GM23338 (cell line): ENCODE results near the gene COL18A1. TPM values are rescaled to one million over a fixed set of nuclear protein-coding genes. Genes with fewer than 3 reads are reported as not detected.

Experiments
- ATAC-seq: fragments of 200-7000 bp; cut with Tn5 transposase; 3 replicates; pipeline ENCODE4 v1.9.1; 2020
- DNase-seq: peaks from one replicate; pipeline ENCODE4 v3.0.0-alpha.2; 2015; ENCODE audit warnings: low spot score
- H2AFZ ChIP-seq: fragments of 200-600 bp; sonication (generic); 2 replicates; pipeline ENCODE4 v1.8.0; 2016; ENCODE audit warnings: antibody characterized with exemption, mild to moderate bottlenecking, moderate library complexity
- H3F3A ChIP-seq: fragments of 200-600 bp; sonication (generic); replicated peaks from 2 replicates; pipeline ENCODE4 v1.8.0; 2017; ENCODE audit warnings: antibody characterized with exemption, mixed run types, low read depth
- H3K27ac ChIP-seq: fragments of 200-600 bp; sonication (generic); 2 replicates; pipeline ENCODE4 v1.6.1; 2016; ENCODE audit warnings: low read depth
- H3K27me3 ChIP-seq: fragments of 200-600 bp; sonication (generic); 2 replicates; pipeline ENCODE4 v1.8.0; 2016; ENCODE audit warnings: mild to moderate bottlenecking, mixed run types, moderate library complexity; ENCODE audit not compliant: insufficient read depth
- H3K36me3 ChIP-seq: fragments of 200-600 bp; sonication (generic); 2 replicates; pipeline ENCODE4 v1.8.0; 2016; ENCODE audit warnings: mild to moderate bottlenecking; ENCODE audit not compliant: insufficient read depth
- H3K4me1 ChIP-seq: fragments of 200-600 bp; sonication (generic); 2 replicates; pipeline ENCODE4 v1.8.0; 2016; ENCODE audit warnings: mild to moderate bottlenecking, moderate library complexity; ENCODE audit not compliant: insufficient read depth
- H3K4me2 ChIP-seq: fragments of 200-600 bp; sonication (generic); 2 replicates; pipeline ENCODE4 v1.7.1; 2017; ENCODE audit warnings: mixed run types
- H3K4me3 ChIP-seq: fragments of 200-600 bp; sonication (generic); 2 replicates; pipeline ENCODE4 v1.6.1; 2016; ENCODE audit warnings: mixed run types
- H3K79me2 ChIP-seq: fragments of 200-600 bp; sonication (generic); replicated peaks from 2 replicates; pipeline ENCODE4 v1.8.0; 2017; ENCODE audit warnings: mild to moderate bottlenecking; ENCODE audit not compliant: insufficient read depth
- H3K9me2 ChIP-seq: fragments of 200-600 bp; sonication (generic); 2 replicates; pipeline ENCODE4 v1.8.0; 2017; ENCODE audit not compliant: insufficient read depth
- H4K20me1 ChIP-seq: fragments of 200-600 bp; sonication (generic); replicated peaks from 2 replicates; pipeline ENCODE4 v1.8.0; 2017; ENCODE audit warnings: mild to moderate bottlenecking; ENCODE audit not compliant: insufficient read depth
- H3K27ac Mint-ChIP-seq: 2 replicates; pipeline ENCODE4 v1.8.0; 2020; ENCODE audit warnings: inconsistent platforms, mild to moderate bottlenecking, moderate library complexity, mixed read lengths
- H3K27me3 Mint-ChIP-seq: 3 replicates; pipeline ENCODE4 v1.8.0; 2022; ENCODE audit warnings: low read depth, mild to moderate bottlenecking, moderate library complexity, mixed read lengths, inconsistent platforms; ENCODE audit not compliant: insufficient read depth, poor library complexity
- H3K36me3 Mint-ChIP-seq: 3 replicates; pipeline ENCODE4 v1.8.0; 2021; ENCODE audit warnings: low read depth, mild to moderate bottlenecking, inconsistent platforms, moderate library complexity, mixed read lengths
- H3K4me1 Mint-ChIP-seq: 3 replicates; pipeline ENCODE4 v1.8.0; 2020; ENCODE audit warnings: mild to moderate bottlenecking, inconsistent platforms, mixed read lengths
- H3K4me3 Mint-ChIP-seq: 3 replicates; pipeline ENCODE4 v1.8.0; 2021; ENCODE audit warnings: moderate library complexity, mild to moderate bottlenecking, inconsistent platforms, mixed read lengths
- H3K9me3 Mint-ChIP-seq: 3 replicates; pipeline ENCODE4 v1.8.0; 2020; ENCODE audit warnings: moderate library complexity, mild to moderate bottlenecking, inconsistent platforms, mixed read lengths
- CREB1 ChIP-seq: fragments of 250-450 bp; sonication (Bioruptor Pico); IDR thresholded peaks from 2 replicates; pipeline ENCODE4 v1.5.0; 2020; ENCODE audit warnings: low read depth, mild to moderate bottlenecking, moderate library complexity
- CTCF ChIP-seq, 2 experiments: fragments of 200-600 bp in 1 of 2; sonication (generic) in 1 of 2; conservative IDR thresholded peaks; 2 replicates each; pipeline versions ENCODE4 v1.5.1 to v1.6.1; 2016 to 2017; ENCODE audit warnings: antibody characterized with exemption in 2 of 2, low read depth in 2 of 2, mild to moderate bottlenecking in 2 of 2, moderate library complexity in 1 of 2
- EZH2 ChIP-seq: fragments of 200-600 bp; sonication (generic); IDR thresholded peaks from one replicate; pipeline ENCODE4 v1.8.0; 2017; ENCODE audit warnings: antibody characterized with exemption, mild to moderate bottlenecking, low read depth; ENCODE audit not compliant: unreplicated experiment
- EZH2phosphoT487 ChIP-seq: fragments of 200-600 bp; sonication (generic); IDR thresholded peaks from one replicate; pipeline ENCODE4 v1.8.1; 2018; ENCODE audit warnings: antibody characterized with exemption; ENCODE audit not compliant: unreplicated experiment
- JUNB ChIP-seq: IDR thresholded peaks from one replicate; pipeline ENCODE4 v1.6.1; 2016; ENCODE audit warnings: antibody characterized with exemption; ENCODE audit not compliant: unreplicated experiment
- REST ChIP-seq: IDR thresholded peaks from one replicate; pipeline ENCODE4 v1.6.1; 2018; ENCODE audit warnings: antibody characterized with exemption; ENCODE audit not compliant: unreplicated experiment
- STAT1 ChIP-seq: IDR thresholded peaks from one replicate; pipeline ENCODE4 v1.6.1; 2016; ENCODE audit warnings: antibody characterized with exemption; ENCODE audit not compliant: unreplicated experiment
- ZNF114 ChIP-seq: fragments of 250-450 bp; sonication (Bioruptor Pico); IDR thresholded peaks from 2 replicates; pipeline ENCODE4 v1.5.0; 2020; ENCODE audit warnings: mild to moderate bottlenecking, moderate library complexity
- ZNF331 ChIP-seq: fragments of 250-450 bp; sonication (Bioruptor Pico); IDR thresholded peaks from 2 replicates; pipeline ENCODE4 v1.5.0; 2020; ENCODE audit warnings: low read depth, mild to moderate bottlenecking, moderate library complexity
- ZNF462 ChIP-seq: fragments of 250-450 bp; sonication (Bioruptor Pico); IDR thresholded peaks from 2 replicates; pipeline ENCODE4 v1.5.0; 2020; ENCODE audit warnings: mild to moderate bottlenecking, moderate library complexity
- polyA plus RNA-seq: library from polyadenylated mRNA; unstranded; fragments of >200 nt; fragmentation: Nextera tagmentation; extraction: Ambion mirVana; gene quantifications from 2 replicates; pipeline ENCODE4 v1.2.1, GENCODE V29; 2016
- total RNA-seq: library from RNA; depleted of rRNA; stranded (reverse); fragments of >200 nt; shearing (Covaris generic); gene quantifications from 2 replicates; pipeline ENCODE4 v1.2.3, GENCODE V29; 2014

COL18A1 gene
- total and polyA plus RNA-seq, 2 experiments from 2014 or later, result 38.4 to 430 TPM

- H3K36me3 ChIP-seq, result no peaks in the 10 kb centered on the region
- H3F3A ChIP-seq, result peaks cover 9% of the 10 kb centered on the region; the same call in 1 of the 2 replicates
- no peaks in the 10 kb centered on the region for H3K79me2 ChIP-seq
- no peaks in the 10 kb centered on the region for H3K27me3 ChIP-seq
- no peak for ATAC-seq
- H4K20me1 ChIP-seq, result no peaks in the 10 kb centered on the region
- H3K9me3 Mint-ChIP-seq, result peaks cover 15% of the 10 kb centered on the region
- peaks cover 14% of the 10 kb centered on the region for H3K27me3 Mint-ChIP-seq
- H3K36me3 Mint-ChIP-seq, result peaks cover 17% of the 10 kb centered on the region
- peaks cover 28% of the 10 kb centered on the region for H3K4me1 Mint-ChIP-seq
- no peak overlapping the region for H2AFZ ChIP-seq
- H3K27ac ChIP-seq, result peak overlapping the region; percentile 81
- H3K4me3 ChIP-seq, result no peak overlapping the region
- DNase-seq, result no peak
- H3K4me1 ChIP-seq, result peaks cover 7% of the 10 kb centered on the region; the same call in 1 of the 2 replicates
- H3K4me3 Mint-ChIP-seq, result no peak overlapping the region
- H3K4me2 ChIP-seq, result 0 out of 2 replicates have a peak overlapping the region, but pooled peaks have one; percentile 2
- no peak overlapping the region for H3K27ac Mint-ChIP-seq
- no peak for TF ChIP-seq EZH2phosphoT487
- H3K9me2 ChIP-seq, result no peaks in the 10 kb centered on the region
These were observed 27.6 kb upstream of the COL18A1 start for GRCh38 chr21:45377325-45377709.

GRCh38 chr21:45377866-45378257 lies 27.1 kb upstream of the COL18A1 start:
- DNase-seq, result no peak
- peaks cover 7% of the 10 kb centered on the region; the same call in 1 of the 2 replicates for H3K4me1 ChIP-seq
- Mint-ChIP-seq H3K36me3 (peaks cover 17% of the 10 kb centered on the region), H3K9me3 (peaks cover 18% of the 10 kb centered on the region), H3K27me3 (peaks cover 14% of the 10 kb centered on the region), H3K27ac (peak overlapping the region; percentile 56), H3K4me1 (peaks cover 28% of the 10 kb centered on the region), H3K4me3 (no peak overlapping the region; the same call in 2 of the 3 replicates)
- no peak; the same call in 1 of the 3 replicates for ATAC-seq
- no peak overlapping the region for H3K4me3 ChIP-seq
- H3K9me2 ChIP-seq, result no peaks in the 10 kb centered on the region
- peak overlapping the region; percentile 2; the same call in 1 of the 2 replicates for H3K4me2 ChIP-seq
- no peaks in the 10 kb centered on the region for H3K79me2 ChIP-seq
- H3K27ac ChIP-seq, result peak overlapping the region; percentile 81
- no peaks in the 10 kb centered on the region for H3K27me3 ChIP-seq
- H2AFZ ChIP-seq, result no peak overlapping the region
- peaks cover 9% of the 10 kb centered on the region; the same call in 1 of the 2 replicates for H3F3A ChIP-seq
- H3K36me3 ChIP-seq, result no peaks in the 10 kb centered on the region
- no peaks in the 10 kb centered on the region for H4K20me1 ChIP-seq
- no peak for TF ChIP-seq EZH2phosphoT487
- no peak for TF ChIP-seq CREB1 (CRISPR knock-in tag)
- TF ChIP-seq JUNB, result no peak
- no peak for TF ChIP-seq REST
- no peak for TF ChIP-seq ZNF331 (CRISPR knock-in tag)
- no peak for TF ChIP-seq CTCF (conservative IDR thresholded peaks at IDR 0.05; ENCODE audit: low read depth in 2 of 2)
- TF ChIP-seq ZNF462 (CRISPR knock-in tag), result no peak
- no peak for TF ChIP-seq ZNF114
- no peak for TF ChIP-seq STAT1
- no peak for TF ChIP-seq EZH2
